Activated CD4-positive, CD25-positive, alpha-beta regulatory T cell treated with anti-CD3 and anti-CD28 coated beads, Interleukin-2, amount 50 U/mL, for 72 hours (primary cell): ENCODE data around the gene NTN4.
"Not testable (repeated sequence)": the region's sequence is repeated elsewhere in the genome, so short reads cannot be mapped to it uniquely, and the experiment has no call there.

Experiments
- DNase-seq: peaks from one replicate; pipeline ENCODE4 v3.0.0; 2021

Gene NTN4

GRCh38 chr12:95746062-95746461 is 44.5 kb downstream of the NTN4 start:
- DNase-seq: not testable (repeated sequence)

GRCh38 chr12:95742586-95742985 is 48.0 kb downstream of the NTN4 start:
- DNase-seq: no peak

- DNase-seq: no peak
Measured at GRCh38 chr12:95741635-95742034, 48.9 kb downstream of the NTN4 start.

- no peak for DNase-seq
Measured at GRCh38 chr12:95740751-95741150, 49.8 kb downstream of the NTN4 start.

GRCh38 chr12:95739561-95740313 is 50.8 kb downstream of the NTN4 start:
- DNase-seq: no peak

- no peak for DNase-seq
Measured at GRCh38 chr12:95738024-95738611, 52.4 kb downstream of the NTN4 start.

- no peak for DNase-seq
Measured at GRCh38 chr12:95736631-95737030, 53.9 kb downstream of the NTN4 start.

- not testable (repeated sequence) for DNase-seq
Measured at GRCh38 chr12:95735728-95736127, 54.8 kb downstream of the NTN4 start.

- DNase-seq: no peak
Measured at GRCh38 chr12:95733141-95733825, 57.3 kb downstream of the NTN4 start.

- DNase-seq: no peak
Measured at GRCh38 chr12:95731519-95731958, 59.0 kb downstream of the NTN4 start.

GRCh38 chr12:95730457-95730856 is 60.1 kb downstream of the NTN4 start:
- no peak for DNase-seq

GRCh38 chr12:95726903-95727302 is 63.7 kb downstream of the NTN4 start:
- no peak for DNase-seq

GRCh38 chr12:95724767-95725166 is 65.8 kb downstream of the NTN4 start:
- no peak for DNase-seq

GRCh38 chr12:95723693-95724384 is 66.7 kb downstream of the NTN4 start:
- DNase-seq: no peak

- no peak for DNase-seq
Measured at GRCh38 chr12:95721320-95721719, 69.2 kb downstream of the NTN4 start.

GRCh38 chr12:95720146-95720545 is 70.4 kb downstream of the NTN4 start:
- no peak for DNase-seq

GRCh38 chr12:95718772-95719171 is 71.8 kb downstream of the NTN4 start:
- no peak for DNase-seq

GRCh38 chr12:95718006-95718431 is 72.5 kb downstream of the NTN4 start:
- DNase-seq: no peak

- DNase-seq: no peak
Measured at GRCh38 chr12:95717316-95717928, 73.1 kb downstream of the NTN4 start.

- DNase-seq: no peak
Measured at GRCh38 chr12:95715177-95715576, 75.4 kb downstream of the NTN4 start.

GRCh38 chr12:95712269-95712668 is 78.3 kb downstream of the NTN4 start:
- no peak for DNase-seq

GRCh38 chr12:95710386-95710785 is 80.2 kb downstream of the NTN4 start:
- DNase-seq: no peak

GRCh38 chr12:95709152-95709551 is 81.4 kb downstream of the NTN4 start:
- no peak for DNase-seq
